HL-60/S4 (cell line): ENCODE results near the gene RYR2.
"Not testable (repeated sequence)": the region's sequence is repeated elsewhere in the genome, so short reads cannot be mapped to it uniquely, and the experiment has no call there.

Experiments used
- in situ Hi-C: fragments of 300-500 bp; cut with MboI; formaldehyde crosslinking; loops from 2 replicates; pipeline ENCODE4 v1.14.3; 2022; ENCODE audit warnings: low sequenced_read_pairs

Gene RYR2

DNA sequence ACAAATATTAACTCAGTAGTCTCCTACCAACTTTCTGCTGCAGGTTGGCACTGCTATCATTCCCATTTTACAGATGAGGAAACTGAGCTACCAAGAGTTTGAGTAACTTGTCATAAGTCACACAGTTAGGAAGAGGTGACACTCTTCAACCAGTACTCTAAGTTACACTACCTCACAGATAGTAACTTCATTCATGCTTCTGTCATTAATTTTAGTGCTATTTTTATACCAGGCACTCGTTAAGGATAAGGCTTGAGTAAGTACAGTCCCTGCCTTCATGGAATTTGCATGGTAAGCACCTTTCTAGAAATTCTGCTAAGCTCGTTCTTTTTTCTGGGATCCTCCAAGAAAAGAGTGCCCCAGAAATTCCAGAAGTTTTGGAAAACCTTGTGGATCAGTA is 770.1 kb downstream of the RYR2 start:
- in situ Hi-C loops, result no loop called here

DNA sequence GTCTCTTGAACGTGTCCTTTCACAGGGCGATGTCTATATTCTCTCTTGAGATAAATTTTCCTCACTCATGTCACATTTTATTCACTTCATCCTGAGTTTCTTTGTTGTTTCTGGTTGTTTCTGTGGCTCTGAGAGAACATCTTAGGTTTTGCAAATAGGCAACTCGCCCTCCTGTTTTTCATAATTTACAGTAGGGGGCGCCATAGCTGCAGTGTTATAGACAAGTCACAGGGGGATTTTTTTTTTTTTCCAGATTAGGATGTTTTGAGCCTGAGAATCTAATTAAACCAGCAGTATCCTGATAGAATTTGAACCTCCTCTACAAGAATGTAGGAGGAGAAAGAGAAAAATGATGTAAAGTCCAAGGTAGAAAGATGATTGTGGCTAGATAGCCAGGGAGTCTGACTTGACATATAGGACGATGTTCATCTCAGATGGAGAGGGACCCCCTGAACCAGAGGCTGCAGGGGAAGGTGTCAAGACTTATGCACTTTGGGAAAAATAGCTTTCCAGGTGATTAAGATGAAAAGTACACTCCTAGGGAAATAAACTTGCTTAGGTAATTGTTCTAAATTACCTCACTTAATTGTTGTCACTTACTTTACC is 772.4 kb downstream of the RYR2 start:
- in situ Hi-C loops, result no loop called here

DNA sequence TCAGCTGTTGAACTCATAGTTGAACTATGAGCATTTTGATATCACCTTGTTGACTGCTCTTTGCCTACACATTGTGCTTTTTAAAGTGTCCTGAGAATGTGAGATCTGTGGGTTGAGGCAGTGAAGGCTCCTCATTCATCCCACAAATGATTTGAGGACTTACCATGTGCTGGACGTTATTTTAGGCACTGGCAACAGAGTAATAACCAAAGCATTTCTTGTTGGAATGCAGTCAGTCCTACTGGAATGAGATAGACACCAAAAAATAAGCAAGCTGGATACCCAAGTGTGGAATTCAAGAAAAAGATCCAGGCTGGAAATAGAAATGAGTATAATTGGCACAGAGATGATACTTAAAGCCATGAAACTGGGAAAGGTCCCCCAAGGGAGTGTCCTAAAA is 775.3 kb downstream of the RYR2 start:
- in situ Hi-C loops, result no loop called here

DNA sequence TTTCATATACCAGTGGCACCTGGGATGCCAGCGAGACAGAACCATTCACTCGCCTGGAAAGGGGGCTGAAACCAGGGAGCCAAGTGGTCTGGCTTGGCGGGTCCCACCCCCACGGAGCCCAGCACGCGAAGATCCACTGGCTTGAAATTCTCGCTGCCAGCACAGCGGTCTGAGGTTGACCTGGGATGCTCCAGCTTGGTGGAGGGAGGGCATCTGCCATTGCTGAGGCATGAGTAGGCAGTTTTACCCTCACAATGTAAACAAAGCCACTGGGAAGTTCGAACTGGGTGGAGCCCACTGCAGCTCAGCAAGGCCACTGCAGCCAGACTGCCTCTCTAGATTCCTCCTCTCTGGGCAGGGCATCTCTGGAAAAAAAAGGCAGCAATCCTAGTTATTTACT is 778.6 kb downstream of the RYR2 start:
- in situ Hi-C loops, result not testable (repeated sequence)

DNA sequence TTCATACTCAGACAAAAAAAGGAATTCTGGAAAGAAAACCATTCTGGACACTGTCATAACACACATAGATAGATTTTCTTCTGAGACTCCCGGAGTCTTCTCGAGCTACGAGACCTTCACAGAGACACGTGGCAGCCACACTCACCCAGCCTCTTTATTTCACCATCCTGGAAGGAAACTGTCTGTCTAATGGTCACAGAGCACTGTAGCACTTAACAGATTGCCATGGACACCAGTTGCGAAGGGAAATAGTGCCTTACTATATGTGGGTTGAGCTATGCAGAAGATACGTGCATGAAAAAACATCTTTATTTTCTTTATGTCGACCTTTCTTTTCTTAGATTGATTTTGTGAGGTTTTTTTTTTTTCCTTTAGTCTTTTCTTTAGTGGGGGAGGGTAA is 790.9 kb downstream of the RYR2 start:
- in situ Hi-C loops, result no loop called here

DNA sequence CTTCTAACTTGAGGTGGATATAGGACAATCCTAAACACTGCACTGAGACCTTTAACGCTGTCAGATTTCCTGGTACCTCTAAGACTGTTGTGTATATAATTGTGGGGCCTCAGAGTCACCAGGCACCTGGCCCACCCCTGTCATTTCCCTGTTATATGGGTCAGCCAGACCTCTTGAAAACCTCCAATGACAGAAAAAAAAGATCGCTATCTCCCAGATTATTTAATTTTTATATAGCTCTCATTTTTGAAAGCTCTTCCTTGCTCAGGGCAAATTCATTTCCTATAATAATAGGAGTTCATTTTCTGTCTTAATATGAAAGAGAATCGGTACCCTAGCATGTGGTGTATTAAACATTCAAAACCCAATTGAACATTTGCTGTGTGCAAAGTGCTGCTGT is 792.1 kb downstream of the RYR2 start:
- in situ Hi-C loops, result no loop called here

DNA sequence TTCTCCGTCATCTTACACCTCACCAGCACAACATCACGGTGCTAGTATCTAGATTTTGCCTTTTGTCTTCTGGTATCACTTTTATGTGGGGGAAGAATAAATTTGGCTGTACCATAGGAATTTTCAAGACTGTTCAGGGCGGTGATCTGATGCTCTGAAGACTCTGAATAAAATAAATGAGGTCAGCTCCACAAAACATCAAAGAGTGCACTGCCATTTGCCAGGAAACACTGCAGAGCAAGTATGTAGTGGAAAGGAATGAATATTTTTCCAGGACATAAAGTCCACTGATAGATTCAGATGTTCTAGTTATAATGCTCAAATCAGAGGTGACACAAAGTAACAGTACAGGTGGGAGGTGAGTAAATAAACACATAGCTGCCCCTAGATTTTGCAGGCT is 792.5 kb downstream of the RYR2 start:
- in situ Hi-C loops, result no loop called here

DNA sequence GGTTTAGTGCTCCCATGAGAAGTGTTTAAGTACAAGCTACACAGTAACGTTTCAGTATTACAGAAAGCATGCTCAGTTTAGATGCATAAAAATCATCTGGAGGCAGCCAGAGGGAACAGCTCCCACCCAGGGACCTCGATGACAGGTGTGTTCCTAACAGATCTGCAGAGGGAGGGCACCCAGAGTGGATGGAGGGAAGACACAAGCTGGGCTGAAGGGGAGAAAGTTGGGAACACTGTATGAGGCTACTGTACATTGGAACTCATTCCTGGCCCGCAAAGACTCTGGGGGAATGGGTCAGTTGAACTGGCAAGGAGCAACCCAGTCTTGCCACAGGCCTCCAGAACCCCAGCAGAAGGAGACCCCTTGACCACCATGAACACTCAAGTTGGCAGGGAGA is 796.3 kb downstream of the RYR2 start:
- in situ Hi-C loops, result no loop called here

DNA sequence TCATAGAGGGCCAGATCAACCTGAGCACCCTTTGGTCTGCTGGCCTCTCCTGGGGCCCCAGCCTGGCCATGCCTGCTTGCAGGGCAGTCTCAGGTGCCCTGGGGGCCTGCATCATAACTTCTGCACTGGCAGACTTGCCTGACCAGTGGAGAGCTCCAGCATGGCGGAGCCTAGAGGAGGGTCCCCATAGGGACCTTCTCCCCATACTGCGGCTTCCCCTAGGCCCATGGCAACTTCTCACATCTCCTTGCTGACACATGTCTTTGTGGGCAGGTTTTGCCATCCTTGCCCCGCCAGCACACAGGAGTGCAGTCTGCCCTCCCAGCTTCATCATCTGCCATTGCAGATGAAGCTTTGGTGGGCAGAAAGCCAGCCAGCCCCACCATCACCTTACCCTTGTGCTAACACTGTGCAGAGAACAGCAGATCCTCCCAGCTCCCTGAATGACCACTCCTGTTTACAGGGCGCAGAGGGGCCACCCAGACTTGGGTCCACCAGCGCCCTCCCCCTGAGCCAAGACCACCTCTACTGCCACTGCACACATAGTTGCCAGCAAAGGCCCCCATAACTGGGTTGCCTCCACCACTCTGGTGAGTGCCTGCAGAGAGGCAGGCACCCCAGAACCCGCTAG is 797.0 kb downstream of the RYR2 start:
- in situ Hi-C loops, result no loop called here

DNA sequence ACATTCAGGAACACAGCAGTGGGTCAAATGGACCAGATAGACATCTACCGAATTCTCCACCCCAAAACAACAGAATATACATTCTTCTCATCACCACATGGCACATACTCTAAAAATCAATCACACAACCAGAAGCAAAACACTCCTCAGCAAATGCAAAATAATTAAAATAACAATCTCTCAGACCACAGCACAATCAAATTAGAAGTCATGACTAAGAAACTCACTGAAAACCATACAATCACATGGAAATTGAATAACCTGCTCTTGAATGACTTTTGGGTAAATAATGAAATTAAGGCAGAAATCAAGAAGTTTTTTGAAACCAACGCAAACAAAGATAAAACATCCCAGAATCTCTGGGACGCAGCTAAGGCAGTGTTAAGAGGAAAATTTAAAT is 799.5 kb downstream of the RYR2 start:
- in situ Hi-C loops, result no loop called here

DNA sequence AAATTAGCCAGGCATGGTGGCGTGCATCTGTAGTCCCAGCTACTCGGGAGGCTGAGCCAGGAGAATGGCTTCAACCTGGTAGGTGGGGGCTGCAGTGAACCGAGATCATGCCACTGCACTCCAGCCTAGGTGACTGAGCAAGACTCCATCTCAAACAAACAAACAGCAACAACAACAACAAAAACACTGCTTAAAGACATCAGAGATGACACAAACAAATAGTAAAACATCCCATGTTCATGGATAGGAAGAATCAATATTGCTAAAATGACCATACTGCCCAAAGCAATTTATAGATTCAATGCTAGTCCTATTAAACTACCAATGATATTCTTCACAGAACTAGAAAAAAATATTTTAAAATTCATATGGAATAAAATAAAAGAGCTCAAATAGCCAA is 801.5 kb downstream of the RYR2 start:
- in situ Hi-C loops, result not testable (repeated sequence)

DNA sequence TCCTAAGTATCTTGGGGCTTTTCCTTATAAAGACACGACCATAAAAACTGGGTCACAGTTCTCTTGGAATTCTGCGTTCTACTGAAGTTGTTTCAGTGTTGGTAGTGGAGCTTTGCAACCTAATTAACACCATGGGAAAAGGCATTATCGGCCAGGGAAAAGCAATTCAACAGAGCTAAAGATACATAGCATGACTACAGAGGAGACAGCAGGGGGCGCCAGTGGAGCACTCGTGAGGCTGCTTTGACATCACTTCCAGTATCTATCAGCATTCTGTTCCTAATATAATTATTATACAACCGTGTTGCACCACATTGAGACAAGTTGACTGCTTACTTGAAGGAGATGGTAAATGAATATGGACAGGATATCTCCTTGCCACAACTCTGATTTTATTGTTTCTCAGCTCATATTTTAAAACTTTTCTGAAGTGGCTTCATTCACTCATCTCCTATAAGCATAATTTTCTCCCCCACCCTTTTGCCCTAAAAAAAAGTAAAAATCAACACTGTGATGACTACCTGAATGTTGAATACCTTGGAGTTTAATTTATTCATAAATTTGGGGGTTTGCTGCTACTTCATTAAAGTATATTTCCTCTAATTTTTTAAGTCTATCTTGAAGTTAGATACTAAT is 809.3 kb downstream of the RYR2 start:
- in situ Hi-C loops, result no loop called here

DNA sequence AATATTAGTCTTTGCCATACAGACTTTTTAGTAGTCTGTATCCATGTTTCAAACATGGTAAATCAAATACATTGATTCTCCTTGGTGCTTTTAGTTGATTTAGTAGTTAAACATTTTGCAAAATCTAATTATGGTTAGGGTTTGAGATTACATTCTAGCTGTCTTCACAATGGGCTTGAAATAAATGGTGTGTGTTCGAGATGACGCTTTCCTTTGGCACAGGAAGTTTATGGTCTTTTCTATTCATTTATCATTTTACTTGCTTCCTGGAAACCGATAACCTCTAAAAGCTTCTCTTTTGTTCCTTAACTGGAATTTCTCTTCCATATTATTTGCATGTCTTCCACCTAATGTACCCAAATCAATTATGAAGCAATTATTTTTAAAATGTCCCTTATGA is 810.4 kb downstream of the RYR2 start:
- in situ Hi-C loops, result no loop called here

DNA sequence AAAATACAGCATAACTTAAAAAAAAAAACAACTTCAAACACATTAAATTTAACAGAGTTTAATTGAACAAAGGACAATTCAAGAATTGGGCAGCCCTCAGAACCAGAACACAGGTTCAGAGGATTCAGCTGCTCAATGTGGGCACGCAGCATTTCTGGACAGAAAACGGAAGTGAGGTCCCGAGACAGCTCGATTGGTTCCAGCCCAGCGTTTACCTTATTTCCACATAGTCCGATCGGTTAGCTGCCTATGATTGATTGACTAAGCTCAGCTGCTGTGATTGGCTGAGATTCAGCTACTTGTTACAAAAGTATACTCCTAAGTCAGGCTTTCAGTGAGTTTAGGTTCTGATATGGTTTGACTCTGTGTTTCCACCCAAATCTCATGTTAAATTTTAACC is 815.5 kb downstream of the RYR2 start:
- in situ Hi-C loops, result no loop called here

DNA sequence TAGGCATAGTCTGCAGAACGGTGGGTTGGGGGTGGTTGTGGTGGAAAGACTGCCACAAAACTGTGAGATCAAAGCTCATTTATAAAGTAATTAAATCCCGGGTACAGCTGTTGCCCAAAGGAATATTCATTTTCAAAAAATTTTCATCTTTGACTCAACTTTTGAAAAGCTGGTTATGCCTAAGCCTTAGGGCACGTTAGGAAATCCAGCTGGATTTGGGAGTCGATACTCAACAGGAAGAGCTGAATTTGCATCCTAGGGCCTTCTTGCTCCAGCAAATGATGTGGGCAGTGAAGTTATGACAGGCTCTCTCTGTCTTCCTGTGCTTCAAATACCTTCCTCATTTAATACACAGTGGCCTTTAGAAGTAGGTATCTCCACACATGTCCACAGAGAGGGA is 817.0 kb downstream of the RYR2 start:
- in situ Hi-C loops, result no loop called here

DNA sequence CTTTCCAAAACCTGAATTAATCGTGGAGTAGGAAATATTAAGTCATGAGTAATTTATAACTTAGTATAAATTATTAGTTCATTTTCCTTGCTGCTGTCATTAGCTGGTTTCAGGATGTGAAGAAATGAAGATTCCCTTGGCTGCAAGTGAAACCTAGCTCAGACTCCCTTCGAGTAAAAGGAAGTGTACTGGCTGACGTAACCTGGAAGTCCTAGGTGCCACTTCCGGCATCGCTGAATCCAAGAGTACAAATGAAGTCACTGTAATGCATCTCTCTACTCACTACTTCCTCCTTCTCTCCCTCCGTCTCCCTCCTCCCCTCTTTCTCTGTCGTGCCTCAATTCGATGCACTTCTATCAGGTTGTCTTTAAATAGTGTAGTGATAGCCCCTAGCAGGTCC is 820.0 kb downstream of the RYR2 start:
- in situ Hi-C loops, result no loop called here

DNA sequence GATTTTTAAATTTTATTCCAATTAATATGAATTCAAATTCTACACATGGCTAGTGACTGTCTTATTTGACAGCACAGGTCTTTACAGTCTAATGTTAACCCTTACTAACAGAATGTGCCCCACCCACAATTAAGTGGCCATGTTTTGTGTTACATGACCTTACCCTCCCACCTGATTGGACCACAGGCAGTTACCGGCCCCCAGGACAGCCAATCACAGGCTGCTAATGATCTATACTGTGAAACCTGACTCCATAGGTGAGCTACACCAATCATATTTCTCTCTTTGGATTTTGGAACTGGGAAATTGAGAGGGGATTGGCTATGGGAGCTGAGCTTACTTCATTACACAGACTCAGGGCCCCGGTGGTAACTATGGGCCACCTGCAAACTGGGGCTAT is 821.2 kb downstream of the RYR2 start:
- in situ Hi-C loops, result no loop called here

DNA sequence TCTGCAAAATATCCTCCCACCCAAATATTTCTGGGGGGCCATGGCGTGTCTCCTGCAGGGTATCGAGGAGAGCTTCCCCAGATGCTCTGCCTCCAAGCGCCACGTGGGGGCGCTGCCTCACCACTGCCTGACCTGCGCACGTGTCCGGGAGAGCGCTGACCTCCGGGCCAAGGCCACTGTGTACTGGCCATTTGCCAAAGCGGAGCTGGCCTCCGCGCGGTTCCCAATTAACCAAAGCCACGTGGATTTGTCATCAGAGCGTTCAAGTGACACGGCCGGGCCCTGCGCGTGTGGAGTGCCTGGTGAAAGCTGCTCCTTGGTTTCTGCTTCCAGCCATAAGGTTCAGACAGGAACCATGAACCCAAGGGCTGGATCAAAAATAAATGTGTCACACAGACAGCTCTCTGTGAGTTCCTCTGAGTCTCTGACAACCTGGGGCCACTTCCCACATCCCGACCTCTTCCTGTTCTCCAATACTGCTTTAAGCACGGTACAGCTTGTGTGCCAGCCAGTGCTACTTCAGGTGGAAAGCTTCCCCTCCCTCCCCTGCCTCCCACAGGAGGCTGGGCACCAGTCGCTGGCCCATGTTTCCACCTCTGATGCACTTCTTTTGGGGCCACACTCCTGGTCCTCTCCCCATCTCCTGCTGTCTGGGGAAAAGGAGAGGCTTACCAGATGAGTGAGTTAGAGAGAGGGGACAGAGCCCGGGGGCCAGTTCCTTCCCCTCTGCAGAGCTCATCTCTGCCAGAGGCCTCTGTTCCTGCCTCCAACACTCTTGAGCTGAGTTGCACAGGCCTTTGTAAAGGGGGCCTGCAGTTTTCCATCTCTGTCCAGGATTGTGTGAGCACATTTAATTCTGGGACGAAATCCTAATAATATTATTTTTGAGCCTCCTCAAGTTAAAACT is 822.6 kb downstream of the RYR2 start:
- in situ Hi-C loops, result no loop called here

DNA sequence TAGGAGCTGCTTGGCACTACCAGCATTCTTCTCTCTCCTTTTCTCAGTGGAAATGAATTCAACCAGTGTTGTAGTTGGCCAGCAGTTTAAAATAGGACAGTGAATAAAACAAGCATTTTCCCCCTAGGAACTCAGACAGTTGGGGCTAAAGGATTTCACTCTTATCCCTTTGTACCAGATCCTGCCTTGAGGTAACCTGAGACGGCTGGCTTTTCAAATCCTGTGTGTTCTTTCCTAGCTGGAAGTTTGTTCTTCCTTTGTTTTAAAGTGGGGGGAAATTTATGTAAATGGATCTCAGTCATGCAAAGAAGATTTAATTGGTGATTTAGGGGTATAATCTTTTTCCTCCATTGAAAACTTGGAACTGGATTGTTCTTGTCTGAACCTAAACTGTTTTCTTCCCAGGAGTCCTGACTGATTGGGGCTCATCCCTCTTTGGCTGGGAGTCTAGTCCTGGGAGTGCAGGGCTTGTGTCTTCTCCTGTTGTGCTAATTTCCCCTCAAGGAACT is 825.5 kb downstream of the RYR2 start:
- in situ Hi-C loops, result no loop called here

DNA sequence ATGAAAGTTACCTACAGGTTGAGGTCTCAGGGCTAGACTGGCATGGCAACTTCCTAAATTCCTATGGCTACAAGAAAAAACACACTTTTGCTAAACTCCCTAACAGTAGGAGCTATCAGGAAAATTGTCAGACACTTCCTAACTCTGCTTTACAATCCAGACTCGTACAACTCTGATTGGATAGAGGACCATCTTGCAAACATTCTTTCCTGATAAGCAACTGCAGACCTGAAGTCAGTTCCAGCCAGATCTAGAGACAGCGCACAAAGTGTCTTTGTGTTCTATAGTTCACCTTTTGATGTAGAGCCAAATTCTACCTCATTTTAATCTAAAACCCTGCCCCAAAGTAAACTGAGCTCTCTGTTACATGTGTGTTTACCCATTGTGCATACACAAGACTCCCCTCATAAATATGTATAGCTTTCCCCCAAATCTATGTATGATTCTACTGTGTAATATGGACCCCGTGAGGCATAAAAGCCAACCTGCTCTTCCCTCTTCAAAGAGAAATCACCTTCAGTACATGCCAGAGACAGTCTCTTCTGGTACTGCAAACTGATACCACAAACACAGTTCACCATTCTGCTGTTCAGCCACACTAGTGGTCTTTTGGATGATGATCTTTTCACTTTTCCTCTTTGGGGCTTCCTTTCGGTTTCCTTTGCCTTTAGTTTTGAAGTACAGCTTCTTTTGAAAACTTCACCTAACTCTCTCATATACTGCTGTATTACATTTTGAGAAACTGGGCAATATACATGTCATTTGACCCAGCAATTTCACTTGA is 827.0 kb downstream of the RYR2 start:
- in situ Hi-C loops, result no loop called here
